ENCODE data around the gene KRT32.

DNA sequence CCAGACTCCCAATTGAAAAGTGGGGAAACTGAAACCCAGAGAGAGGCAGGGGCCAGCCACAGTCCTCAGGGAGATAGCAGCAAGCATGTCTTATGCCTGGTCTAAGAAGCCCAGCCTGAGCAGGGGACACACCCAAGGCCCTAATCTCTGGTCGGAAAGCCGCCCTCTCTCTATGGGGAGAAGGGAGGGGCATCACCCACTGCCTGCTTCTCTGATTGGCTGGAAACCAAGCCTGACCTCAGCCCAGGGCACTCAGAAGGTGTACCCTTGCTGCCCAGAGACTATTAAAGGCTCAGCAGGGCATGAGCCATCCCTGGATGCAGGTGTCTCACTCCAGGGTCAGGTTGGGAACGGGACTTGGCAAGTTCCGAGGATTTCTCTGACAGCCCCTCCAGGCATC is 43.9 kb upstream of the KRT32 start:
- TF ChIP-seq CTCF (IDR thresholded peaks at IDR 0.05 in 4 of 5, conservative IDR thresholded peaks at IDR 0.05 in 1 of 5) (no peak), POLR2A (IDR thresholded peaks at IDR 0.05) (no peak)
